ENCODE results near the gene GNB1L.
"Not testable (repeated sequence)": the region's sequence is repeated elsewhere in the genome, so short reads cannot be mapped to it uniquely, and the experiment has no call there.

GNB1L gene

DNA sequence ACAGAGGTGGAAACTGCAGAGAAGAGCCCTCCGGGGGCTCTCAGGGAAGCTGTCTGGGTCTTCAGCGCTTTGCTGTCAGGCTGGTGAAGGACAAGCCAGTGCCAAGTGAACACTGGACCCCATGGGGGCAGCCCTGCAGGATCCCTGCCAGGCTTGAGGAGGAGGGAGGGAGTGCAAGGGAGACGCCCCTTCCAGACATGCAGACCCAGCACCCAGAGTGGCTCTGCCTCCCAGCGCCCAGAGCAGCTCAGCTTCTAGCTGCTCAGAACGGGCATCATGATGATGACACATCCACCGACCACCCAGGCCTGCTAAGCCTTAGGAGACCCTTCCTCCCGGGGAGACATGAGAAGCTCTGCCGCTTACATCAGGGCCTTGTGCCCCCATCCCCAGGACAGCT, 54.4 kb downstream of the GNB1L start:
- FAIRE-seq (no peak), DNase-seq (ENCODE audit: insufficient read length, low spot score) (no peak)

DNA sequence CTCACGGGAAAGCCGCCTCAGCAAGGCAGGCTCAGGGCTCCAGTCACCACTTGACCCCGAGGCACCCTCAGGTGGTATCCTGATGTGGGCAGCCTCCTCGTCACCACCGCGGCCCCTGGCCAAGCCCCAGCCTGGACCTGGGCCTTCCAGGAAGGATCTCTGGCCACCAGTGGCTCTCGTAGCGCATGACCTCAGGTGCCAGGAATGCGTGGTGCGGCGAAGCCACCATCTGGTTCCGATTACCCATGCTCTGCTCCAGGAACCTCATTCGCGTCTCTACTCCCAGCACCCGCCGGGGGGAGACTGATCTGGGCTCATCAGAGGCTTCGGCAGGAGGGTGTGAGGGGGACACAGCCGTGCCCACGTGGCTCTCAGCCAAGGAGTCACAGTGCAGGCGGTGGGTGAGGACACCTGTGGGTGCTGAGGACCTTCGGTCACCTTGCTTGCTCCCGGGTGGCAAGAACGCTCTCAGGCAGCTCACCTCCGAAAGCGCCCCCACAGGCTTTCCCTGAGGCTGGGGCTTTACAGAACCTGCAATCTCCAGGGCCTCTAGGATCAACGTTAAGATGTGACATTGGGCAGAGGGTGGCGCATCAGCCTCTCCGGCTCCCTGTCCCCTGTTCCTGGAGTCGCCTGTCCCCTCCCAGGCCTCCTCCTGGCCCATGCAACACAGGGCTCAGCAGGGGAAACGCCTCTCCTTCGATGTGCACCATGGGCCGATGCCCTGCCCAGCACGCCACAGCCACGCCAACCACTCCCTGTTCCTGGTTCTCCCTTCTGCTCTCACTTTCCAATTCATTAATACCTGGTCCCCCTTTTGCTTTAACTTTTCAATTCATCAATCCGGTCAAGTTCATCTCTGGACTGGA, 55.1 kb downstream of the GNB1L start:
- peak; percentile 53 for DNase-seq (ENCODE audit: insufficient read length, low spot score)
- no peak for FAIRE-seq

DNA sequence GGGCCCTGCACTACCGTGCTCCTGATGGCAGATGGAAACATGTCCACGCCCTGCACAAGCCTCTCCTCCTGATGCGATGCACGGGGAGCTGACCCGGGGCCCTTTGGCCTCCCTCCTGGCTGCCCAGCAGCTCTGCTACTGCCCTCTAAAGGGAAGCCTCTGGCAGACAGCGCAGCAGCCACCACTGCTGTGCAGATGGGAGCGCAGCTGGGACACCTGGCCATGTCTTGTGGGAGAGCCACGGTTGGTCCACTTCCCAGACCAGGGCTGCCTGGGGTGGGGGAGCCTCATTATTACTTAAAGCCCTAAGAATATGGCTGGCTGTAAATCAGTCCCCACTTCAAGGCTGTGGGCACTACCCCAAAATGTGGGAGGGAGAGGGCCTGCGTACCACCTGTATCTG, 55.8 kb downstream of the GNB1L start:
- FAIRE-seq (no peak), DNase-seq (ENCODE audit: insufficient read length, low spot score) (no peak)

DNA sequence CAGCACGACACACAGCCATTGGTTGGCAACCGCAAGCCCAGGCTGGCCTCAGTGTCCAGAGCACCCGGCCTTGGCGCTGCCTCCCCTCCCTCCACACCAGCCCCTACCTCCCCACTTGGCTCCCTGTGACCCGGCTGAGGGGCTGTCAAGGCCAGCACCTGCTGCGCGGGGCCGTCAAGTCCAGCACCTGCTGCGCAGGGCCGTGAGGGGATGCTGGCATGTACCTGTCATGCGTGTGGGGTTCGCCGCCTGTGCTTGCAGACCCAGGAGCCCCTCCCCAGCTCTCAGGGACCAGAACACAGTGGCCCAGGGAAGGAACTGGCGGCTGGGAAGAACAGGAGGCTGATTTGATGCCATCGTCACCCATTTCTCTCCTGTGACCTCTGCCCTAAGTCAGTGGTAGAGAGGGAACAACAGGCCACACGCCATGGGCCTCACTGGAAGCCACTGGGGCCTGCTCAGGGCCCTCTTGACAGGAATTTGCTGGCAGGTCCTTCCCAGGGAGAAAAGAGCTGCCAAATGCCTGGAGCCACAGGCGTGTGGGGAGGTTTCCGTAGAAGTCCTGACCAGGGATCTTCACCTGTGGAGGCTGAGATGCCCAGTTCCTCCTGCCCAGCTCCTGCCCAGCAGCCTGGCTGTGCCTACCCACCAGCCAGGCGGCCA, 56.5 kb downstream of the GNB1L start:
- FAIRE-seq: no peak
- no peak for DNase-seq (ENCODE audit: insufficient read length, low spot score)

DNA sequence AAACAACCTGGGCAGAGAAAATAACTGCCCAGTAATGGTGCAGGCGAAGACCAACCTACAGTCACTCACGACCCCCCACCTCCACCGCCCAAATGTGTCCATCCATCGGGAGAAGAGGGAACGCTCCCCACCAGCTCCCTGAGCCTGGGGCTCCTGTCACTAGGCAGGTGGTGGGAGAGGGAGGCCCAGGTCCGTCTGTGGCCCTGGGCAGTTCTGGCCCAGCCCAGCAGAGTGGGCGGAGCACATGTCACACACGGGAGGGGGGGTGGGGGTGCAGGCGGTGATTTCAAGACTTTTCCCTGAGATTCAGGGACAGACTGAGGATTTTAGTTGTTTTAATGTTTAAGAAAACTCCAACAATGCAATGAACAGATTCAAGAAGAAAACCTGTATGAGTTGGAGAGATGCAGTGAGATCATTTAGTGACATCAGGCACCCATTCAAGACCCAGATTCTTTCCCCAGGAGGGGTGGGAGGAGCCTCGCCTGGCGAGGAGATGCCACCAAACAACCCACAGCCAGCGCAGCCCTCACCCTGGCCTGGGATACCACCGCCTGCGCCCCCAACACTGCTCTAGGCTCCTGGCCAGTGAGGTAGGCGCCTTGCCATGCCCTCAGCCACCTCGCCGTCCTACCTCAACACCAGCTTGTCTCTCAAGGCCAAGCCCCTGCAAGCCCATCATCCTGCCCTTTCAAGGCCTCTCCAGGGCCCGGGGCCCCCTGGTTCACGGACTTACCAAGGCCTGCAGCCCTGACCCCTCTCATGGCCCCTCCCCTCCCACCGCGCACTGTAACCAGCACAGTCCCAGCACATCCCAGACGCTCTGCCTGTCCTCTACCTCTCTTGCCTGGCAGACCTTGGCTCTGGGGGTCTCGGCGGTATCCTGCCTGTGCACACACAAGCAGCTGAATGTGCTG, 57.3 kb downstream of the GNB1L start:
- DNase-seq (ENCODE audit: insufficient read length, low spot score): no peak
- FAIRE-seq: no peak

DNA sequence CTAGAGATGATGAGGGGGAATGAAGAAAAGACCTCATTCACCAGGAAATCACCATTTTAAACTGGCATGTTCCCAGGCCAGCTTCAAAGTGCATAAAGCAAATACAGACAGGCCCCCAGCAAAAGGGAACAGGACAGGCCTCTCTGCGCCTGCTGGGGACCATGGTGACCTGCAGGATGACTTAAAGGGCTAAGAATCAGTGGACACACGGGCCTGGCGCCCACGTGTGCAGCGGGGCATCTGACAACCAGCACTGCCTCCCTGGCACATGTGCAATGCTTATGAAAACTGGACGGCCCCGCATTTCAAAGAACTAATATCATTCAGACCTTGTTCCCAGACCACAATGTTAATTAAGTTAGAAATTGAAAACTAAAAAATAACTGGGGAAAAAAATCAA, 58.5 kb downstream of the GNB1L start:
- FAIRE-seq: no peak
- no peak for DNase-seq (ENCODE audit: insufficient read length, low spot score)

DNA sequence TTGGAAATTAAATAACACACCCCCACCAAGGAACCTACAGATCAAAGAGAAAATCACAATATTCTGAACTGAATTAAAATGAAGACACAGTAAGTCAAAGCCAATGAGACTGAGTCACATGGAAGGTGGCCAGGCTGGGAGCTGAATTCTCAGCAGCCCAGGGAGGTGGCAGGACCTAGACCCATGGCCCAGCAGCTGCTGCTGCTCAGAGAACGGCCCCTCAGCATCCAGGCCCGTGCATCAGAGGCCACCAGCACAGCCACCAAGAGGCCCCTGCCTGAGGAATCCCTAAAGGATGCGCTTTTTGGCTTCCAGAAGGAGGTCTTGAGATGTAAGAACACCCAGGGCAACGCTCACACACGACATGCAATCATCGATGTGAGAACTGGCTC, 59.1 kb downstream of the GNB1L start:
- DNase-seq (ENCODE audit: insufficient read length, low spot score): no peak
- FAIRE-seq: no peak

DNA sequence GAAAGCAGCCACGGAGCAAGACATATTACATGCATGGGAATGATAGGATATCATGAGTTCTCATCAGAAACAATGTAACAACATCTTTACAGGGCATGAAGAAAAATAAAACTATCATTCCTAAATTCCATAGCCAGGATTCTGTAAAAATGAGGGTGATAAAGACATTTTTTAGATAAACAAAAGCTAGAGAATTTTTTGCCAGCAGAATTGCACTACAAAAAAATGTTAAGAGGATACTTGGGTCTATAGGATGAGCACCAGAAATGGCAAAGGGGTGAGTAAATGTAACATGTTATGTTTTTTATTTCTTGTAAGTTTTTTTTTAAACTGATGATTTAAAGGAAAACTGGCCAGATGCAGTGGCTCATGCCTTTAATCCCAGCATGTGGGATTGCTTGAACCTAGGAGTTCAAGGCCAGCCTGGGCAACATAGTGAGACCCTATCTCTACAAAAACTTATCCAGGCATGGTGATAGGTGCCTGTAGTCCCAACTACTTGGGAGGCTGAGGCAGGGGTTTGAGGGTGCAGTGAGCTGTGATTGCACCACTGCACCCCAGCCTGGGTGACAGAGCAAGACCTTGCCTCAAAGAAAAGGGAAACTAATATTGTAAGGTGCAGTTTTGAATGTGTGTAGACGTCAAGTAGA, 60.9 kb downstream of the GNB1L start:
- FAIRE-seq: no peak
- DNase-seq (ENCODE audit: insufficient read length, low spot score): no peak

DNA sequence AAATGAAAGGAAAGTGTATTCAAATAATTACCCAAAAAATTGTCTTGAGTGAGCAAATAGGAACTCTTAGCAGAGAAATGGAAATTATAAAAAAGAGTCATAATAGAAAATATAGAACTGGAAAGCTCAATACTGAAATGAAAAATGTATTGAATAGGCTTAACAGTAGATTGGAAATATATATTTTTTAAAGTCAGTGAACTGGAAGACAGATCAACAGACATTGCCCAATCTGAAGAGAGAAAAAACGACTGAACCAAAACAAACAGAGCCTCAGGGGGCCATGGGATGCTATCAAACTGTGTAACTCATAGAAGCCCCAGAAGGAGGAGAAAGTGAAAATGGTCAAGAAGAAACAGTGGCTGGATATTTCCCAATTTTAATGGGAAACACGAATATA, 61.5 kb downstream of the GNB1L start:
- FAIRE-seq: no peak
- DNase-seq (ENCODE audit: insufficient read length, low spot score): no peak

DNA sequence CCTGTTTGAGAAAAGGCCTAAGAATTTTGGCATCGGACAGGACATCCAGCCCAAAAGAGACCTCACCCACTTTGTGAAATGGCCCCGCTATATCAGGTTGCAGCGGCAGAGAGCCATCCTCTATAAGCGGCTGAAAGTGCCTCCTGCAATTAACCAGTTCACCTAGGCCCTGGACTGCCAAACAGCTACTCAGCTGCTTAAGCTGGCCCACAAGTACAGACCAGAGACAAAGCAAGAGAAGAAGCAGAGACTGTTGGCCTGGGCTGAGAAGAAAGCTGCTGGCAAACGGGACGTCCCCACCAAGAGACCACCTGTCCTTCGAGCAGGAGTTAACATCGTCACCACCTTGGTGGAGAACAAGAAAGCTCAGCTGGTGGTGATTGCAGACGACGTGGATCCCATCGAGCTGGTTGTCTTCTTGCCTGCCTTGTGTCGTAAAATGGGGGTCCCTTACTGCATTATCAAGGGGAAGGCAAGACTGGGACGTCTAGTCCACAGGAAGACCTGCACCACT, 62.2 kb downstream of the GNB1L start:
- not testable (repeated sequence) for FAIRE-seq; DNase-seq (ENCODE audit: insufficient read length, low spot score)

DNA sequence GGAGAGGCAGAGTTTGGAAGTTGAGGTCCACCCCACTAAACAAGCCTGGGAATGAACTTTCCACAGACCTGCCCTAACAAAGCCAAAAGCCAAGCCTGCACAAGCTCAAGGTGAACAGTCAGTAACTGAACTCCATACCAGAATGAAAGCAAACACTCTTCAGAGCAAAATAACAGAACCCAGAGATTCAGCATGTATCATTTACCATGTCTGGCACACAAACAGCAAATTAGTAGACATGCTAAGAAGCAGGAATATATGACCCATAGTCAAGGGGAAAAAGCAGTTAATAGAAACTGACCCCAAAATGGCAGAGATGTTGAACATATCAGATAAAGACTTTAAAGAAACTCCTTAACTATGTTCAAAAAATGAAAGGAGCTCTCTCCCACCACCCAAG, 62.8 kb downstream of the GNB1L start:
- FAIRE-seq (no peak), DNase-seq (ENCODE audit: insufficient read length, low spot score) (no peak)

DNA sequence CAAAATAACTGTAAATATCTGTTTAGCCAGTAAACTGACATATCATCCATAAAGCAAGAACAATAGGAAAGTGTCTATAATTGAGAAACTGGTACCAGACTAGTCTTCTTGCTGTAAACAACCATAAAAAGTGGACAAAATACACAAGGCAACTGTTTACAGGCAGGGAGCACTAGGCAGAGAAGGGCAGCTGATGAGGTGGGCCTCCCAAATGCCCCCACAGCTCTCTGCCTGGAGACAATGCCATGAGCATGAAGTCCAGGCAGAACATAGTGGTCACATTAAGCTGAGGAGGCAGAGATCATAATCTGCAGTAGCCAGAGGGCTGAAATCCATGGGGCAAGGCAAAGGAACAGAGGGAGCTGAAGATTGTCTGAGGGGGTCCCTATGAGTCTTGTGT, 63.4 kb downstream of the GNB1L start:
- no peak for FAIRE-seq
- no peak for DNase-seq (ENCODE audit: insufficient read length, low spot score)

DNA sequence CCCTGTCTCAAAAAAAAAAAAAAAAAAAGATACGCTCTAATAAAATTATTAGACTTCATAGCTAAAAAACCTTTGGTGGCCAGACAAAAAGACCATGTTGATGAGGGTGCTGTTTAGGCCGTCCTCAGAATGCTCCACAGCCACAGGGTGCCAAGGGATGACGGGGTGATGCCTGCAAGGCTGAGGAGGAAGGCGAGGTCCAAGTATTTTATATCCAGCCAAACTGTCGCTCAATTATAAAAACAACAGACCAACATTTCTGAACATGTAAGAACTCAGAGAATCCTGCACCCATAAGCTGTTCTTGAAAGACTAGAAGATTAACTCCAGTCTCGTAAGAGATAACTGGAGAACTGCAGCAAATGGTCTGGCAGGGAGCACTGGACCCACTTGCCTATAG, 64.8 kb downstream of the GNB1L start:
- DNase-seq (ENCODE audit: insufficient read length, low spot score) (no peak), FAIRE-seq (no peak)

DNA sequence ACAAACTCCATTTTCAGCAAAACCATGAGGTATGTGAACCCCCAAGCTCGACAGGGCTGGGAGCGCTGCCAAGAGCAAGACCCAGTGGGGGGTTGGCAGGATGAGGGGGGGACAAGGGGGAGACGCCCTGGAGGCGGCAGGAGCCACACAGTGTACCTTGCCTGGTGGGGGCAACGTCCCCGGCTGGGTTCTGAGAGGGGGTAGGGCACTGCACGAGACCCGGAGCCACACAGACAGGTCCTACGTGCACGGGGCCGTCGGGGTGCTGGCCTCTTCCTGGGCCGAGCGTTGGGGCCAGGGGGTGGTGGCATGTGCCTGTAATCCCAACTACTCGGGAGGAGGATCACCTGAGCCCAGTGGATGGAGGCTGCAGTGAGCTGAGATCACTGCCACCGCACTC, 65.3 kb downstream of the GNB1L start:
- DNase-seq (ENCODE audit: insufficient read length, low spot score): no peak
- FAIRE-seq: no peak

DNA sequence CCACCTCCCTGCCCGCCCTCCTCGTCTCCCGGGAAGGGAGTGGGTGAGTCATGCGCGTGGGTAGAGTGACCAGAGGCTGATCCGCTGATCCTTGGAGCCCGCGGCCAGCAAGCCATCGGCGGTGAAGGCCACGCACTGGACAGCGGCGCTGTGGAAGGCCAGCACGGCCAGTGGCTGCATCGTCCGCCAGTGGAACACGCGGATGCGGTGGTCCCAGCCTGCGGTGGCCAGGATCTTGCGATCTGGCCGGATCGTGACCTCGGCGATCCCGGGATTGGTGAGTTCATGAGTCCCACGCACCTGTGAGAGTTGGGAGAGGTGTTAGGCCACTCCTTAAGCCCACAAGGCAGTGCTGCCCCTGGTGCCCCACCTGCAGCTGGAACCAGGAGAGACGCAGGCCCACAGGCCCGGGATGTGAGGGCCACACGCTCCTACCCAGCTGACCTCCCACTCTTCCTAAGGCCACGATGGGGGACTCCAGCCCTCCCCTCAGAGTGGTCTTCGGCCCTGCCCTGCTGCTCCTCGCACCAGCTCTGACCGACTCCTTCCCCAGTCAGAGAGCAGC, 65.9 kb downstream of the GNB1L start:
- FAIRE-seq (no peak), DNase-seq (ENCODE audit: insufficient read length, low spot score) (no peak)

DNA sequence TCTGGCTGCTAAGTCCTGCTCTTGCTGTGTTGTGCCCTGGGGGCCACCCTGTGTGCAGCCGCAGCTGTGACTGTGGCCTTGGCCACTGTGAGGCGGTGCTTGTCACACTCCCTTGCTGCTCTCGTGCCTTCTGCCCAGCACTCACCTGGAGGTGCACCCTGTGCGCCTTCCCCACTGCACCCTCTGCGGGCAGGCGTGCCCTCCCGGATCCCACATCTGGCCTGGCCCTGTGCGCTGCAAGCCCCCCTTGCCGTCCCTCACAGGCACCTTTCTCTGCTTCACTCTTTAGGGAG, 66.9 kb downstream of the GNB1L start:
- FAIRE-seq (no peak), DNase-seq (ENCODE audit: insufficient read length, low spot score) (no peak)

DNA sequence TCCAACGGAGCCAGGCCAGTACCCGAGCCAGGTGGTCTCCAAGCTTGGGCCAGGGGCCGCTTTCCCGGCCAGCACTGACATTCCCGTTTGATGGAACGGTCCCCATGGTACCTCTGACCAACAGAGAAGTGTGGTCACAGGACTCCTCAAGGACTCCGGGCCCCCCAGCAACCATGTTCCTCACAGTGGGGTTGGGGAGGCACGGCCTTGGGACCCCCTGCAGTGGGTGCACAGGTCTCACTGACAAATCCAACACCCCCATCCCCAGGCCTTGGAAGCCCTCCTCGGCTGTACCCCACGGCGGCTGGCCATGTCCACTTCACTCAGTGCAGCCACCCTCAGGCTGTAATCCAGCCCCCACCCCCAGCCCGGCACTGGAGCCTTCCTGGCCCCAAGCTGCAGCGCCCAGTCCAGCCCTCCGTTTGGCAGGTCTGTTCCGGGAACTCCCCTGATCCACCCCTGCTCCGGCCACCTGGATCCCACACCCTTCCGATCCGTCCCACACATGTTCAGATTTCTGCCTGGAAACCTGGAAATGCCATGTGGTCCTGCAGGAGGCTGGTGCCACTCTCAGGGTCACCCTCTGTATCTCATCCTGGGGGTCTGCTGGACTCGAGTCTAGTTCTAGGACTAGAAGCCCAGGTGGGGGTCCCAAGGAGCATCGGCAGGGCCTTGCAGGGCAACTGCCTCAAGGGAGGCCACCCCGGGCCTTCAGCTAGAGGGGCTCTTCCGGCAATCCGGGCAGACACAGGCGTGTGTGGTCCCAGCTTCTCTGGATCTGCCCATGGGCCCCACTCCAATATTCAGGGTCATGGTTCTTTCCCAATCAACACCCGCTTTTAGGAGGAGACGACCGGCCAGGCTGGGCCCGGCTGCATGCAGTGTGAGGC, 67.5 kb downstream of the GNB1L start:
- FAIRE-seq (no peak), DNase-seq (ENCODE audit: insufficient read length, low spot score) (no peak)

DNA sequence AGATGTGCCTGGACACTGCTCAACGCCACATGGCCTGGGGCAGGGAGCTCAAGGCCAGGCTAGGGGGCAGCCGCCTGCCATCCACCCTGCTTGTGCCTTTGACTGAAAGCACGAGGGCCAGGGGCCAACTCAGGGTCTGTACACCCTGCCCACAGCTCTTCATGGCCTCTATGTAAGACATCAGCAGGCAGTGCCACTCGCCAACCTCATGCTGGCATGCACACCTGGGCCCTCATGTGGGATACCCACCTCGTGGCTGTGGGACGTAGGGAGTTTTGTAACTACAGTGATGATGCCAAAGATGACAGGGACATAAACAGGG, 68.4 kb downstream of the GNB1L start:
- DNase-seq (ENCODE audit: insufficient read length, low spot score): no peak
- FAIRE-seq: no peak

DNA sequence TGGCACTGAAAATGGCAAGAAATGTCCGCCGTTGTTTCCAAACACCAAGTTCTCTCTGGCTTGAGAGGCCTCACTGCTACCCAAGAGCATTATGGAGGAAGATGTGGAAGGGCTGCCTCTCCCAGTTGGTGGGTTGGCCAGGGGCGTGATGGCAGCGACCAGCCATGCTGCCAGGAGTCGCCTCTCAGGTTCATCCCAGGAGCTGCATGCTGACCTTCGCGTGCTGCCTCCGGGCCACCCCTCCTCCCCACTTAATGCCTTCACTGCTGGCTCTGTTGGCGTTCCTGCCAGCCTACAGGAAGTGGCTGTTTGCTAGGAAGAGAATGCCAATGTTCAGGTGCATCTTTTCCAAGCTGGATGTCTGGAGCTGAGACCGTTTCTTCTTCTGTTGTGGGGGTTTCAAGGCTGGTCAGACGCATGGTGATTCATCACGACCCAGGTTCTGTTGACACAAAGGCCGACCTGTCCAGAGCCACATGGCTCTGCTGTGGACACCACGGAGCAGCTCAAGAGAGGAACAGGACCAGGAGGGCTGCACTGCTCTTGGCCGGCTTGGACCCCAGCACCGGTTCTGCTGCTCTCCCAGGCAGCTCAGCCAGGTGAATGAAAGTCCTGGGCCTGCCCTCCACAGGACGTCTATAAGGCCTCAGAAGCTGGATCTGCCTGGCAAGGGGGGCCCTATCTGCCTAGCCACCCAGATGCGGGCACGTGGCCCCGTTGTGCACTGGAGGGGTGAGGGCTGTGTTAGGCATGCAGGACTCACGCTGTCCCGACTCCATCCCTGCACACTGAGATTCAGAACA, 69.0 kb downstream of the GNB1L start:
- no peak for FAIRE-seq
- no peak for DNase-seq (ENCODE audit: insufficient read length, low spot score)
